Hepatocyte (in vitro differentiated cells): ENCODE measurements around the gene SYCE3. TPM values are rescaled to one million over a fixed set of nuclear protein-coding genes. Genes with fewer than 3 reads are reported as not detected.

Experiments used
- DNase-seq: peaks from one replicate; pipeline ENCODE4 v3.0.0-alpha.2; 2016; ENCODE audit warnings: low spot score
- H2AFZ ChIP-seq: fragments of 200-600 bp; sonication (generic); 2 replicates; pipeline ENCODE4 v1.6.0; 2016; ENCODE audit warnings: antibody characterized with exemption, mild to moderate bottlenecking
- H3K27ac ChIP-seq: fragments of 200-600 bp; sonication (generic); 2 replicates; pipeline ENCODE4 v1.5.1; 2016; ENCODE audit warnings: mild to moderate bottlenecking
- H3K27me3 ChIP-seq: fragments of 200-600 bp; sonication (generic); 2 replicates; pipeline ENCODE4 v1.6.1; 2016
- H3K36me3 ChIP-seq: fragments of 200-600 bp; sonication (generic); replicated peaks from 2 replicates; pipeline ENCODE4 v1.5.1; 2016; ENCODE audit warnings: low read depth; ENCODE audit not compliant: insufficient read depth
- H3K4me1 ChIP-seq: fragments of 200-600 bp; sonication (generic); 2 replicates; pipeline ENCODE4 v1.5.1; 2016; ENCODE audit warnings: mild to moderate bottlenecking, moderate library complexity; ENCODE audit not compliant: insufficient read depth
- H3K4me2 ChIP-seq: fragments of 200-600 bp; sonication (generic); 2 replicates; pipeline ENCODE4 v1.6.0; 2016
- H3K4me3 ChIP-seq: fragments of 200-600 bp; sonication (generic); 2 replicates; pipeline ENCODE4 v1.5.1; 2016; ENCODE audit warnings: mild to moderate bottlenecking
- H3K79me2 ChIP-seq: fragments of 200-600 bp; sonication (generic); 2 replicates; pipeline ENCODE4 v1.6.0; 2017; ENCODE audit warnings: mild to moderate bottlenecking
- H3K9me2 ChIP-seq: fragments of 200-600 bp; sonication (generic); replicated peaks from 2 replicates; pipeline ENCODE4 v1.6.0; 2017; ENCODE audit warnings: mild to moderate bottlenecking; ENCODE audit not compliant: insufficient read depth
- H3K9me3 ChIP-seq: fragments of 200-600 bp; sonication (generic); 2 replicates; pipeline ENCODE4 v1.5.1; 2016; ENCODE audit warnings: low read depth, mild to moderate bottlenecking
- H4K20me1 ChIP-seq: fragments of 200-600 bp; sonication (generic); 2 replicates; pipeline ENCODE4 v1.6.0; 2016; ENCODE audit warnings: mild to moderate bottlenecking; ENCODE audit not compliant: insufficient read depth, poor library complexity, severe bottlenecking
- CTCF ChIP-seq: fragments of 200-600 bp; sonication (generic); IDR thresholded peaks from 2 replicates; pipeline ENCODE4 v1.5.1; 2016; ENCODE audit warnings: antibody characterized with exemption, mild to moderate bottlenecking; ENCODE audit not compliant: poor library complexity
- EZH2 ChIP-seq: fragments of 200-600 bp; sonication (generic); IDR thresholded peaks from 2 replicates; pipeline ENCODE4 v1.6.1; 2016; ENCODE audit warnings: antibody characterized with exemption, mild to moderate bottlenecking, borderline replicate concordance
- EZH2phosphoT487 ChIP-seq: fragments of 200-600 bp; sonication (generic); IDR thresholded peaks from one replicate; pipeline ENCODE4 v1.6.1; 2018; ENCODE audit warnings: antibody characterized with exemption, mild to moderate bottlenecking, low read depth, moderate library complexity; ENCODE audit not compliant: unreplicated experiment, severe bottlenecking
- WGBS: methylation state at CpG from one replicate; pipeline ENCODE4 v1.1.6; 2016; ENCODE audit warnings: low lambda C conversion rate; ENCODE audit errors: missing lambda C conversion rate; 5-methylcytosine and 5-hydroxymethylcytosine counted together
- polyA plus RNA-seq: library from polyadenylated mRNA; unstranded; fragments of >200 nt; fragmentation: Nextera tagmentation; extraction: Ambion mirVana; gene quantifications from 2 replicates; pipeline ENCODE4 v1.2.1, GENCODE V29; 2016
- total RNA-seq: library from RNA; depleted of rRNA; stranded (reverse); fragments of >200 nt; gene quantifications from 2 replicates; pipeline ENCODE4 v1.2.3, GENCODE V29; 2014

Gene SYCE3
- total and polyA plus RNA-seq, 2 experiments from 2014 or later: 1.4 TPM; not detected in 1

DNA sequence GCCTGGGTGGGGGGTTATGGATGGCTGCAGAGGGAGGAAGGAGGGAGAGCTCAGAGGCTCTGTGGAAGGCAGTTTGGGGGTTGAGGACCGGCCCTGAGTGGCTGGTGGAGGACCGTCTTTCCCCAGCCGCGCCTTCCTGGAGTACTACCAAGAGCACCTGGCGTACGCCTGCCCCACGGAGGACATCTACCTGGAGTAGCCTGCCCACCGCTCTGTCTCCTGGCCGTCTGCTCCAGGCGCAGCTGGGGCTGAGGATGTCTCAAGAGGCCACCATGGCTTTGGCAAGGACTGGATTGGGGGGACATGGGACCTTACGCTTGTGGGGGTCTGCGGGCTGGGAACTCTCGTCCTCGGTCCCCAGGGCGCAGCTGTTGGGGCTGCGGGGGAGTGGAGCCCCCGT, 47.9 kb upstream of the SYCE3 start:
- no peak for DNase-seq
- Histone ChIP-seq H3K9me3 (no peaks in the 10 kb centered on the region), H3K27ac (no peak overlapping the region), H3K27me3 (no peaks in the 10 kb centered on the region), H3K4me2 (no peak overlapping the region), H4K20me1 (no peaks in the 10 kb centered on the region), H3K4me3 (no peak overlapping the region), H3K4me1 (no peaks in the 10 kb centered on the region), H3K9me2 (no peaks in the 10 kb centered on the region), H3K79me2 (no peaks in the 10 kb centered on the region), H3K36me3 (no peaks in the 10 kb centered on the region), H2AFZ (no peak overlapping the region)
- 93% methylated on average over 17 of the region's 17 CpGs for WGBS
- TF ChIP-seq EZH2phosphoT487 (no peak), EZH2 (no peak), CTCF (no peak)

- Histone ChIP-seq H4K20me1 (no peaks in the 10 kb centered on the region), H3K4me2 (no peak overlapping the region), H3K4me3 (no peak overlapping the region), H3K36me3 (no peaks in the 10 kb centered on the region), H3K27ac (no peak overlapping the region), H3K9me3 (no peaks in the 10 kb centered on the region), H2AFZ (no peak overlapping the region), H3K9me2 (no peaks in the 10 kb centered on the region), H3K79me2 (no peaks in the 10 kb centered on the region), H3K4me1 (no peaks in the 10 kb centered on the region), H3K27me3 (no peaks in the 10 kb centered on the region)
- no peak for DNase-seq
- TF ChIP-seq CTCF: no peak
- no peak for TF ChIP-seq EZH2phosphoT487
- no peak for TF ChIP-seq EZH2
- 90% methylated on average over 10 of the region's 11 CpGs for WGBS
Measured at GRCh38 chr22:50610041-50610451, 47.3 kb upstream of the SYCE3 start.

DNA sequence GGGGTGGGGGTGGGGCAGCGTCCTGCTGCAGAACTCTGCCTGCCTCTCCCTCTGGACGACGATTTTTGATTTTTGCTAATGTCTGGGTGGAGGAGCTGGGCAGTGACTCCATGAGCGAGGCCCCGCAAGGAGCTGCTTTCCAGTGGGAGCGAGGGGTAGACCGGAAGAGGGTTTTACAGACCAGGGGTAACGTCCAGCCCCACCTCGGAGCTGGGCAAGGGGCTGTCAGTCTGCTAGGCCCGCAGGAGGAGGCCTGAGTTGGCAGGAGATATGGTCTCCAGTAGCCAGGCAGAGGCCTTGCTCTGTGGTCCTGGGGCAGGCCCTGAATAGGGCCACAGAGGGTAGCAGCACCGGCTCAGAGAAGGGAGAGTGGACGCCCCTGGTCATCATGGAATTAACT, 46.9 kb upstream of the SYCE3 start:
- H4K20me1 ChIP-seq: no peaks in the 10 kb centered on the region

More for the DNA sequence above, 46.9 kb upstream of the SYCE3 start:
- TF ChIP-seq CTCF: no peak
- TF ChIP-seq EZH2: no peak
- TF ChIP-seq EZH2phosphoT487: no peak
- DNase-seq: no peak
- Histone ChIP-seq H3K4me2 (no peak overlapping the region), H3K9me3 (no peaks in the 10 kb centered on the region), H3K9me2 (no peaks in the 10 kb centered on the region), H3K27me3 (no peaks in the 10 kb centered on the region), H2AFZ (no peak overlapping the region), H3K4me3 (no peak overlapping the region), H3K36me3 (no peaks in the 10 kb centered on the region), H3K27ac (no peak overlapping the region), H3K4me1 (no peaks in the 10 kb centered on the region), H3K79me2 (no peaks in the 10 kb centered on the region)
- 88% methylated on average over 11 of the region's 12 CpGs for WGBS
